AG04449 (cell line): Measurements from ENCODE around the gene TTC23.

Experiments used
- CTCF ChIA-PET: fragments of 350-600 bp; formaldehyde crosslinking; extraction: SDS; loops from one replicate; lab custom pipeline; 2021; ENCODE audit warnings: antibody characterized with exemption; lab: Yijun Ruan, JAX
- POLR2A ChIA-PET: fragments of 400-600, 350-600 bp; formaldehyde crosslinking; extraction: SDS; loops from one replicate; lab custom pipeline; 2020; ENCODE audit warnings: antibody characterized with exemption, inconsistent platforms; lab: Yijun Ruan, JAX
- DNase-seq: peaks from one replicate; pipeline ENCODE4 v3.0.0-alpha.2; 2010; ENCODE audit warnings: low read depth, low spot score
- H3K4me3 ChIP-seq: 2 replicates; pipeline ENCODE4 v1.5.1; 2011; ENCODE audit warnings: low read depth, mild to moderate bottlenecking, control low read depth, low read length
- TF ChIP-seq, protein P1 (sequence below): IDR thresholded peaks from one replicate; pipeline ENCODE4 v1.5.1; 2011; ENCODE audit warnings: mild to moderate bottlenecking, moderate library complexity, low read length, control low read depth, inconsistent platforms; ENCODE audit not compliant: insufficient read depth; ENCODE audit errors: missing control alignments

The TTC23 gene

DNA sequence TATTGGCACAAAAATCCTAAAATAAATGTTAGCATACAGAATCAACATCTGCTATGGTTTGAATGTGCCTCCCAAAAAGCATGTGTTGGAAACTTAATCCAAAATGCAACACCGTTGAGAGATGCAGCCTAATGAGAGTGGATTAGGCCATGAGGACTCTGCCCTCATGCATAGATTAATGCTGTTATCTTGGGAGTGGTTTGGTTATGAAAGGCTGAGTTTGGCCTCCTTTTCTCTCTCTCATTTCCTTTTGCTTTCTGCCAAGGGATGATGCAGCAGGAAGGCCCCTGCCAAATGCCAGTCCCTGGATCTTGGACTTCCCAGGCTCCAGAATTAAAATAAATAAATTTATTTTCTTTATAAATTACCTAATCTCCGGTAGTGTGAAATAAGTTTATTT, 95.1 kb downstream of the TTC23 start:
- ChIA-PET POLR2A (no interaction called here), CTCF (no interaction called here)
- TF ChIP-seq, protein P1, sequence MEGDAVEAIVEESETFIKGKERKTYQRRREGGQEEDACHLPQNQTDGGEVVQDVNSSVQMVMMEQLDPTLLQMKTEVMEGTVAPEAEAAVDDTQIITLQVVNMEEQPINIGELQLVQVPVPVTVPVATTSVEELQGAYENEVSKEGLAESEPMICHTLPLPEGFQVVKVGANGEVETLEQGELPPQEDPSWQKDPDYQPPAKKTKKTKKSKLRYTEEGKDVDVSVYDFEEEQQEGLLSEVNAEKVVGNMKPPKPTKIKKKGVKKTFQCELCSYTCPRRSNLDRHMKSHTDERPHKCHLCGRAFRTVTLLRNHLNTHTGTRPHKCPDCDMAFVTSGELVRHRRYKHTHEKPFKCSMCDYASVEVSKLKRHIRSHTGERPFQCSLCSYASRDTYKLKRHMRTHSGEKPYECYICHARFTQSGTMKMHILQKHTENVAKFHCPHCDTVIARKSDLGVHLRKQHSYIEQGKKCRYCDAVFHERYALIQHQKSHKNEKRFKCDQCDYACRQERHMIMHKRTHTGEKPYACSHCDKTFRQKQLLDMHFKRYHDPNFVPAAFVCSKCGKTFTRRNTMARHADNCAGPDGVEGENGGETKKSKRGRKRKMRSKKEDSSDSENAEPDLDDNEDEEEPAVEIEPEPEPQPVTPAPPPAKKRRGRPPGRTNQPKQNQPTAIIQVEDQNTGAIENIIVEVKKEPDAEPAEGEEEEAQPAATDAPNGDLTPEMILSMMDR = no peak
- H3K4me3 ChIP-seq = no peak overlapping the region
- no peak for DNase-seq

DNA sequence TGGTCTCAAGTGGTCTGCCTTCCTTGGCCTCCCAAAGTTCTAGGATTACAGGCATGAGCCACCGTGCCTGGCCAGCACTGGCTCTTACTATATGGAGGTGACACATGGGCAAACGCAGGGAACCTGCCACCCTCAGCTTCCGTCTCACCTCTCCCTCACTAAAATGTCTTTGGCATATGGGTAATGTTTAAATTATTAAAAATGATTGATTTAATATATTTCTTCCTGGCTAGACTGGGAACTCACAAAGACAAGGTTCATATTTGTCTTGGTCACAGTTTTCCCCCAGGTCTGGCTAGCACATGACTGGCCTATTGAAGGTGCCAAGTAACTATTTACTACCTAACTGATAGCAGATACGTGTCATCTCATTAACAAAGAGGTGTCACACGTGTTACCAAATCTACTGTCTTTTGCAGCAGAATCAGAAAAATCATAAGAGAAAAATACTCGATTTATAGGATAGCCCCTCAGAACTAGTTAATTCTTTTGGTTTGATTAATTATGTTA, 96.3 kb downstream of the TTC23 start:
- no peak for DNase-seq
- no peak overlapping the region for H3K4me3 ChIP-seq
- POLR2A ChIA-PET = no interaction called here
- CTCF ChIA-PET = no interaction called here
- TF ChIP-seq, protein P1 = no peak

DNA sequence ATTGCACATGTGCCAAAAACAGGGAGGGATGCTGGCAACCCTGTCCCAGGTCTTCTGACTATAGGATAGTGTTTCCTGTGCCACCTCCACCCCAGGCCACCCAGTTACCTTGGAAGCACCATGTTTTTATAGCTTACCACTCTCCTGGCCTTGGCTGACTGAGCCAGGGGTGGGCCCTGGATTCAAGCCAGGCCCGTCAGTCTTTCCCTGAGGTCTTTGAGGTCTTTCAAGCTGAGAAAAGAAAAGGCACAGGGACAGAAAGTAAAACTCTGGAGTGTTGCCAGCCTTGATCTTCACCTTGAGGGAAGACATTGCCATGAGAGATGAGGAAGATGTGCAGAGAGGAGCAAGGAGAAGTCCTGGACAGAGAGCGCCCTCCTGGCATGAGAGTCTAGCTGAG, 98.2 kb downstream of the TTC23 start:
- TF ChIP-seq, protein P1 = no peak
- CTCF ChIA-PET = no interaction called here
- H3K4me3 ChIP-seq = no peak overlapping the region
- DNase-seq = no peak
- POLR2A ChIA-PET = no interaction called here

DNA sequence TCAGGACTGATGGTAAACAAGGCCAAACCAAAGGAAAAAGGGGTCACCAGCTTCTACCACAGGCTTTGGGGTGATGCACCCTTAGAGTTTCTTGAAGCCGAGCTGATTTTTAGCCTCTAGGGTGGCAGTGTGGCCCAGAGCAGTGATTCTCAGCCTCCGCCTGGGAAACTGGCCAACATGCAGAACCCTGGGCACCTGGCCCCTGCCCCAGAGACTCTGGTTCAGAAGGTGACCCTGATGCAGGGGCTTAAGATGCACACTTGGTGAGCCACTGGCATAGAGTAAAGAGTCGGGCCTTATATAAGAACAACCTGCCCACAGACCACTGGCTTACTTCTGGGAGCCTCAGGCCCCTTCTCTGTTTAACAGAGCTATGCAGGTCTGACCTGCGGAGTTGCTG, 100.0 kb downstream of the TTC23 start:
- CTCF ChIA-PET = no interaction called here
- TF ChIP-seq, protein P1 = no peak
- POLR2A ChIA-PET = no interaction called here
- no peak for DNase-seq
- no peak overlapping the region for H3K4me3 ChIP-seq

DNA sequence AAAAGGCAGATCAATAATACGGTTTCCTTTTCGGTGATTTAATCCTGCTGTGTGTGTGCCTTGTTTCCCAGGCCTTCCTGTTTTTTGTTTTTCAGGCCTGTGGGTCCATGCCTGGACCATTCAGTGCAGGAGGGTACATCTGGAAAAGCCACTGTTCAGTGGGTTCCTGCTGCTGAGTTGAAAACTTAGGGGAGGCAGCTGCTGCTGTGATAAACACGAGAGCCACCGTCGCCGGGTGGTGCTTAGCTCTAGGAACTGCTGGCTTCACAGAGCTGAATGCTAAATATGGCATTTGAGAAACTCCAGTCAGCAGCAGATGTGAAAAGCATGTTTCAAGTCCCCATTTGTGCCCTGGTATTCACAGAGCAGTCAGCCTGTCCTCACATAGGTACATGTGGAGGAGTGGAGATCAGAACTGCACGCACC, 100.5 kb downstream of the TTC23 start:
- CTCF ChIA-PET = no interaction called here
- H3K4me3 ChIP-seq = no peak overlapping the region
- TF ChIP-seq, protein P1 = no peak
- POLR2A ChIA-PET = no interaction called here
- no peak for DNase-seq

DNA sequence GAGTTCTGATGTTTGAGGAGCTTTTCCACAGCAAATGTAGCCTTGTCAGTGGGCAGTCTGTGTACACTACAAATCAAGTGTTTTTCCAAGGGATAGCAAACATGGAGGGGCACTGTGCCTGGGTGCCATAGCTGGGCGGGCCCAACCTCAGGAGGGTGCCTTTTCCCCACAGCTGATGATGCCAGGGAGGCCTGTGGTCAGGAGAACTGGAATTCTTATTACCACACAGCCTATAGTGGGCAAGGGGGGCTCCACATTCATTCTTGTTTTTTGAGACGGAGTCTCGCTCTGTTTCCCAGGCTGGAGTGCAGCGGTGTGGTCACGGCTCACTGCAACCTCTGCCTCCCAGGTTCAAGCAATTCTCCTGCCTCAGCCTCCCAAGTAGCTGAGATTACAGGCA, 102.7 kb downstream of the TTC23 start:
- ChIA-PET POLR2A (no interaction called here), CTCF (interaction anchor here (0.9 to 1.2 kb wide), 2 partner anchors 10 to 13 kb away, joined by 3 to 4 read pairs; no protein-coding TSS in a partner anchor)
- H3K4me3 ChIP-seq = no peak overlapping the region
- TF ChIP-seq, protein P1 = no peak
- no peak for DNase-seq
